Smooth muscle cell (in vitro differentiated cells): Measurements from ENCODE around the gene PAMR1. TPM values are rescaled to one million over a fixed set of nuclear protein-coding genes. Genes with fewer than 3 reads are reported as not detected.

Experiments used
- DNase-seq: peaks from one replicate; lab custom pipeline; 2025; ENCODE audit not compliant: unreplicated experiment; lab: John Stamatoyannopoulos, UW
- H2AFZ ChIP-seq: fragments of 200-600 bp; sonication (generic); 2 replicates; pipeline ENCODE4 v1.6.0; 2016; ENCODE audit warnings: antibody characterized with exemption, low read depth, mild to moderate bottlenecking
- H3F3A ChIP-seq: fragments of 200-600 bp; sonication (generic); 2 replicates; pipeline ENCODE4 v1.6.0; 2017; ENCODE audit warnings: antibody characterized with exemption, low read depth
- H3K27ac ChIP-seq: fragments of 200-600 bp; sonication (generic); 2 replicates; pipeline ENCODE4 v1.5.1; 2016; ENCODE audit warnings: low read depth, mild to moderate bottlenecking
- H3K27me3 ChIP-seq: fragments of 200-600 bp; sonication (generic); 2 replicates; pipeline ENCODE4 v1.6.1; 2016; ENCODE audit warnings: low read depth, mild to moderate bottlenecking
- H3K36me3 ChIP-seq: fragments of 200-600 bp; sonication (generic); 2 replicates; pipeline ENCODE4 v1.5.1; 2016; ENCODE audit warnings: low read depth
- H3K4me1 ChIP-seq: fragments of 200-600 bp; sonication (generic); 2 replicates; pipeline ENCODE4 v1.5.1; 2016; ENCODE audit warnings: low read depth
- H3K4me2 ChIP-seq: fragments of 200-600 bp; sonication (generic); 2 replicates; pipeline ENCODE4 v1.6.0; 2016; ENCODE audit warnings: mild to moderate bottlenecking
- H3K4me3 ChIP-seq: fragments of 200-600 bp; sonication (generic); 2 replicates; pipeline ENCODE4 v1.5.1; 2016; ENCODE audit warnings: mild to moderate bottlenecking
- H3K79me2 ChIP-seq: fragments of 200-600 bp; sonication (generic); 2 replicates; pipeline ENCODE4 v1.6.0; 2016; ENCODE audit warnings: low read depth, mild to moderate bottlenecking
- H3K9ac ChIP-seq: fragments of 200-600 bp; sonication (generic); 2 replicates; pipeline ENCODE4 v1.6.0; 2016; ENCODE audit warnings: low read depth
- H3K9me3 ChIP-seq: fragments of 200-600 bp; sonication (generic); replicated peaks from 2 replicates; pipeline ENCODE4 v1.5.1; 2016; ENCODE audit warnings: low read depth
- H4K20me1 ChIP-seq: fragments of 200-600 bp; sonication (generic); 2 replicates; pipeline ENCODE4 v1.6.0; 2016; ENCODE audit warnings: low read depth
- WGBS: methylation state at CpG from one replicate; pipeline ENCODE4 v1.1.7; 2016; ENCODE audit warnings: low lambda C conversion rate; 5-methylcytosine and 5-hydroxymethylcytosine counted together
- polyA plus RNA-seq: library from polyadenylated mRNA; unstranded; fragments of >200 nt; fragmentation: Nextera tagmentation; extraction: Ambion mirVana; gene quantifications from 2 replicates; pipeline ENCODE4 v1.2.1, GENCODE V29; 2016
- total RNA-seq: library from RNA; depleted of rRNA; stranded (reverse); fragments of >200 nt; gene quantifications from 2 replicates; pipeline ENCODE4 v1.2.3, GENCODE V29; 2014
- TF ChIP-seq, protein P1 (sequence below): fragments of 200-600 bp; sonication (generic); IDR thresholded peaks from 2 replicates; pipeline ENCODE4 v1.5.1; 2017; ENCODE audit warnings: borderline replicate concordance, mild to moderate bottlenecking, antibody characterized with exemption; ENCODE audit not compliant: insufficient read depth, poor library complexity, severe bottlenecking

The PAMR1 gene
- total and polyA plus RNA-seq, 2 experiments from 2014 or later, result 87.7 to 128 TPM

DNA sequence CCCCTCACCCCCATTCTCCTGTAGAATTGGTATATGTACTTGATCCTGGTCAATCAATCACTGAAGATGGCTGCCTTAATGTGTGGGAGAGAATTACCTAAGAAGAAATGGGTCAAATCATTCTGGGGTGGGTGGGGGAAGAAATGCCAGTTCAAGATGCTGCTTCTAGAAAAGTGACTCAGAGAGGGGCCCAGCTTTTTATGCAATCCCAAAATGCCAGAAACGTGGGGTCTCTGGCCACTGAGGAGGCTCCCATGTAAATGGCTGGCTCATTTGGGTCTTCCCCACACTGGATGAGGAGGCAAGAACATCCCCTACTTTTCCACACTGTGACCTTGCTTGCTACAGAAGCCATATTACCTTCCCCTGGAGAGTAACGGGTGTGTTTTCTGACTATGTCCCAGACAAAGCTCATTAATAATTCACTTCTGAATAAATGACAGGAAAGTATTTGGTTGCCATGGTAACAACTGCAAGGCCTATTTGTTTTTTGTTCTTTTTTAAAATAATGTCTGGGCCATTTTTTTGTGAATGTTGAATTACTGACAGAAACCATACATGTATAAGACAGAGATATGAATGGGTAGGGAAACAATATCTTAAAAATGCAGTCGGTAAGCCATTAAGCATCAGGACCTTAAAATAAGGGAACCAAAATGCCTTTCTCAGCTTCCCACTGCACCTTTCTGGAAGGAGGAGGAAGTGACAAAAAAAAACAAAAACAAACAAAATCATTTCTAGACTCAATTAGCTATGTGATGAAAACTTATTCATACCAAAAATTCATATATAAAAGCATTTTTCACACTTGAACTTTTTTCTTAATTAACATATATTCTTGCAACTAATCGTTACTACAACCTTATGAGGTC is 138.1 kb downstream of the PAMR1 start:
- Histone ChIP-seq H3K79me2 (no peaks in the 10 kb centered on the region), H3K27me3 (no peaks in the 10 kb centered on the region), H3K4me2 (no peak overlapping the region), H3K4me3 (no peak overlapping the region), H3K9ac (no peak overlapping the region), H3K9me3 (no peaks in the 10 kb centered on the region), H3K27ac (no peak overlapping the region), H4K20me1 (no peaks in the 10 kb centered on the region), H3F3A (no peaks in the 10 kb centered on the region), H3K4me1 (peaks cover 2% of the 10 kb centered on the region), H2AFZ (no peak overlapping the region), H3K36me3 (no peaks in the 10 kb centered on the region)
- TF ChIP-seq, protein P1, sequence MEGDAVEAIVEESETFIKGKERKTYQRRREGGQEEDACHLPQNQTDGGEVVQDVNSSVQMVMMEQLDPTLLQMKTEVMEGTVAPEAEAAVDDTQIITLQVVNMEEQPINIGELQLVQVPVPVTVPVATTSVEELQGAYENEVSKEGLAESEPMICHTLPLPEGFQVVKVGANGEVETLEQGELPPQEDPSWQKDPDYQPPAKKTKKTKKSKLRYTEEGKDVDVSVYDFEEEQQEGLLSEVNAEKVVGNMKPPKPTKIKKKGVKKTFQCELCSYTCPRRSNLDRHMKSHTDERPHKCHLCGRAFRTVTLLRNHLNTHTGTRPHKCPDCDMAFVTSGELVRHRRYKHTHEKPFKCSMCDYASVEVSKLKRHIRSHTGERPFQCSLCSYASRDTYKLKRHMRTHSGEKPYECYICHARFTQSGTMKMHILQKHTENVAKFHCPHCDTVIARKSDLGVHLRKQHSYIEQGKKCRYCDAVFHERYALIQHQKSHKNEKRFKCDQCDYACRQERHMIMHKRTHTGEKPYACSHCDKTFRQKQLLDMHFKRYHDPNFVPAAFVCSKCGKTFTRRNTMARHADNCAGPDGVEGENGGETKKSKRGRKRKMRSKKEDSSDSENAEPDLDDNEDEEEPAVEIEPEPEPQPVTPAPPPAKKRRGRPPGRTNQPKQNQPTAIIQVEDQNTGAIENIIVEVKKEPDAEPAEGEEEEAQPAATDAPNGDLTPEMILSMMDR, result no peak
- DNase-seq, result no peak
- WGBS, result 83% methylated on average over 4 of the region's 4 CpGs

- 83% methylated on average over 5 of the region's 5 CpGs for WGBS
- no peak overlapping the region for H3K27ac ChIP-seq
These were observed 141.5 kb downstream of the PAMR1 start for GRCh38 chr11:35383953-35384352.

More at GRCh38 chr11:35383953-35384352, 141.5 kb downstream of the PAMR1 start:
- H2AFZ ChIP-seq, result no peak overlapping the region
- no peaks in the 10 kb centered on the region for H3K36me3 ChIP-seq
- no peaks in the 10 kb centered on the region for H3K27me3 ChIP-seq
- H3K9ac ChIP-seq, result no peak overlapping the region
- H3K79me2 ChIP-seq, result no peaks in the 10 kb centered on the region
- H3K9me3 ChIP-seq, result no peaks in the 10 kb centered on the region
- no peak overlapping the region for H3K4me2 ChIP-seq
- H3F3A ChIP-seq, result no peaks in the 10 kb centered on the region
- no peaks in the 10 kb centered on the region for H4K20me1 ChIP-seq
- H3K4me1 ChIP-seq, result no peaks in the 10 kb centered on the region
- H3K4me3 ChIP-seq, result no peak overlapping the region
- no peak for DNase-seq
- TF ChIP-seq, protein P1, result no peak

Other genes with a start within 250 kb of the PAMR1 start
- gene SLC1A2, start 106.1 kb downstream of the PAMR1 start, total RNA-seq, result 0.18 and 3.6 TPM in 2 replicates
- gene SLC1A2, start 106.1 kb downstream of the PAMR1 start, polyA plus RNA-seq, result 0.07 TPM in 1 of 2 replicates, not detected in the other
- 28.3 and 32.7 TPM in 2 replicates for gene FJX1, start 92.8 kb upstream of the PAMR1 start, total RNA-seq
- 41.2 and 44.5 TPM in 2 replicates for gene FJX1, start 92.8 kb upstream of the PAMR1 start, polyA plus RNA-seq
- gene TRIM44, start 137.2 kb upstream of the PAMR1 start, total RNA-seq, result 20.9 and 29.7 TPM in 2 replicates
- 32.9 and 36.7 TPM in 2 replicates for gene TRIM44, start 137.2 kb upstream of the PAMR1 start, polyA plus RNA-seq